Neural cell (in vitro differentiated cells): Measurements from ENCODE around the gene RAB11FIP5. TPM values are rescaled to one million over a fixed set of nuclear protein-coding genes. Genes with fewer than 3 reads are reported as not detected.

Experiments
- H2AFZ ChIP-seq: fragments of 200-600, 300-800 bp; sonication (generic), shearing (Covaris generic); 2 replicates; pipeline ENCODE4 v1.6.0; 2014; ENCODE audit warnings: low read depth, mild to moderate bottlenecking, antibody characterized with exemption, low read length, moderate library complexity
- H3F3A ChIP-seq: fragments of 200-600 bp; shearing (Covaris generic); 2 replicates; pipeline ENCODE4 v1.6.1; 2016; ENCODE audit warnings: mild to moderate bottlenecking, moderate library complexity, mixed read lengths, antibody characterized with exemption, low read length; ENCODE audit not compliant: insufficient read depth, poor library complexity, severe bottlenecking
- H3K27ac ChIP-seq: fragments of 200-600, 300-800 bp; sonication (generic), shearing (Covaris generic); 2 replicates; pipeline ENCODE4 v1.5.1; 2014; ENCODE audit warnings: mild to moderate bottlenecking, low read length, moderate library complexity
- H3K27me3 ChIP-seq: fragments of 300-800, 200-600 bp; sonication (generic), shearing (Covaris generic); 2 replicates; pipeline ENCODE4 v1.6.0; 2014; ENCODE audit warnings: mild to moderate bottlenecking, low read depth, low read length, moderate library complexity; ENCODE audit not compliant: insufficient read depth
- H3K36me3 ChIP-seq: fragments of 300-800, 200-600 bp; sonication (generic), shearing (Covaris generic); 2 replicates; pipeline ENCODE4 v1.5.1; 2014; ENCODE audit warnings: mild to moderate bottlenecking, antibody characterized with exemption, low read length, moderate library complexity; ENCODE audit not compliant: insufficient read depth
- H3K4me2 ChIP-seq: fragments of 300-800, 200-600 bp; sonication (generic), shearing (Covaris generic); 2 replicates; pipeline ENCODE4 v1.6.0; 2014; ENCODE audit warnings: mild to moderate bottlenecking, low read length
- H3K4me3 ChIP-seq: fragments of 300-800, 200-600 bp; sonication (generic), shearing (Covaris generic); 2 replicates; pipeline ENCODE4 v1.5.1; 2014; ENCODE audit warnings: mild to moderate bottlenecking, low read length, moderate library complexity
- H3K79me2 ChIP-seq: fragments of 200-600 bp; shearing (Covaris generic); replicated peaks from 2 replicates; pipeline ENCODE4 v1.6.0; 2014; ENCODE audit warnings: mild to moderate bottlenecking, low read length, moderate library complexity; ENCODE audit not compliant: insufficient read depth
- H3K9ac ChIP-seq: fragments of 300-800, 200-600 bp; sonication (generic), shearing (Covaris generic); 2 replicates; pipeline ENCODE4 v1.6.1; 2016; ENCODE audit warnings: mild to moderate bottlenecking, low read length, mixed read lengths
- H3K9me2 ChIP-seq: fragments of 200-600 bp; shearing (Covaris generic); 2 replicates; pipeline ENCODE4 v1.6.1; 2016; ENCODE audit warnings: mild to moderate bottlenecking, low read length, mixed read lengths; ENCODE audit not compliant: insufficient read depth
- H3K9me3 ChIP-seq: fragments of 200-600, 300-800 bp; sonication (generic), shearing (Covaris generic); 2 replicates; pipeline ENCODE4 v1.6.1; 2016; ENCODE audit warnings: mild to moderate bottlenecking, mixed run types, low read length, moderate library complexity, mixed read lengths
- H4K20me1 ChIP-seq: fragments of 200-600 bp; shearing (Covaris generic); 2 replicates; pipeline ENCODE4 v1.6.1; 2016; ENCODE audit warnings: mild to moderate bottlenecking, mixed run types; ENCODE audit not compliant: insufficient read depth
- CTCF ChIP-seq: fragments of 450-650 bp; IDR thresholded peaks from 2 replicates; pipeline ENCODE4 v1.5.1; 2014; ENCODE audit warnings: antibody characterized with exemption, mild to moderate bottlenecking, moderate library complexity; ENCODE audit not compliant: poor library complexity, severe bottlenecking
- EP300 ChIP-seq: fragments of 450-650 bp; conservative IDR thresholded peaks from 2 replicates; pipeline ENCODE4 v1.6.1; 2014; ENCODE audit warnings: antibody characterized with exemption, mild to moderate bottlenecking, moderate library complexity; ENCODE audit not compliant: poor library complexity, severe bottlenecking
- EZH2 ChIP-seq: fragments of 200-600, 300-800 bp; shearing (Covaris generic), sonication (generic); IDR thresholded peaks from 2 replicates; pipeline ENCODE4 v1.6.1; 2014; ENCODE audit warnings: antibody characterized with exemption, low read length, borderline replicate concordance, mild to moderate bottlenecking; ENCODE audit not compliant: insufficient read depth, poor library complexity, severe bottlenecking
- MXI1 ChIP-seq: fragments of 450-650 bp; conservative IDR thresholded peaks from 2 replicates; pipeline ENCODE4 v1.6.1; 2014; ENCODE audit warnings: antibody characterized with exemption, mild to moderate bottlenecking; ENCODE audit not compliant: poor library complexity, severe bottlenecking
- POLR2AphosphoS5 ChIP-seq: IDR thresholded peaks from 2 replicates; pipeline ENCODE4 v1.6.1; 2012
- RAD21 ChIP-seq: fragments of 450-650 bp; conservative IDR thresholded peaks from 2 replicates; pipeline ENCODE4 v1.6.1; 2014; ENCODE audit warnings: antibody characterized with exemption, mild to moderate bottlenecking, moderate library complexity
- REST ChIP-seq: IDR thresholded peaks from 2 replicates; pipeline ENCODE4 v1.6.1; 2012; ENCODE audit warnings: borderline replicate concordance
- SMC3 ChIP-seq: fragments of 450-650 bp; conservative IDR thresholded peaks from 2 replicates; pipeline ENCODE4 v1.6.1; 2014; ENCODE audit warnings: antibody characterized with exemption, mild to moderate bottlenecking, moderate library complexity; ENCODE audit not compliant: poor library complexity
- TAF1 ChIP-seq: IDR thresholded peaks from 2 replicates; pipeline ENCODE4 v1.6.1; 2012; ENCODE audit warnings: low read depth
- polyA plus RNA-seq: library from polyadenylated mRNA; depleted of rRNA; stranded (reverse); fragments of >200 nt; gene quantifications from 2 replicates; pipeline ENCODE4 v1.2.3, GENCODE V29; 2014

RAB11FIP5 gene
- polyA plus RNA-seq, 1 donor from 2014 or later = 2.6 TPM

- Histone ChIP-seq H3K9me2 (no peaks in the 10 kb centered on the region), H3K27me3 (no peaks in the 10 kb centered on the region), H3K79me2 (no peaks in the 10 kb centered on the region), H3K4me2 (no peak overlapping the region), H4K20me1 (no peaks in the 10 kb centered on the region), H3K9me3 (no peaks in the 10 kb centered on the region), H2AFZ (no peak overlapping the region), H3K9ac (no peak overlapping the region), H3K4me3 (no peak overlapping the region), H3K27ac (no peak overlapping the region), H3K36me3 (no peaks in the 10 kb centered on the region), H3F3A (no peaks in the 10 kb centered on the region)
- TF ChIP-seq EP300 (no peak), RAD21 (no peak), SMC3 (no peak), EZH2 (no peak), REST (no peak), TAF1 (no peak), CTCF (no peak), POLR2AphosphoS5 (no peak), MXI1 (no peak)
Measured at GRCh38 chr2:73080321-73081131, 32.2 kb downstream of the RAB11FIP5 start.

GRCh38 chr2:73079636-73080035 lies 33.1 kb downstream of the RAB11FIP5 start:
- no peaks in the 10 kb centered on the region for H3F3A ChIP-seq
- no peaks in the 10 kb centered on the region for H4K20me1 ChIP-seq
- no peak overlapping the region for H3K4me3 ChIP-seq
- no peaks in the 10 kb centered on the region for H3K27me3 ChIP-seq
- H3K36me3 ChIP-seq = no peaks in the 10 kb centered on the region
- TF ChIP-seq EZH2 (no peak), EP300 (no peak), REST (no peak), CTCF (no peak), POLR2AphosphoS5 (no peak), MXI1 (no peak), TAF1 (no peak)
- no peak overlapping the region for H3K9ac ChIP-seq
- H3K27ac ChIP-seq = no peak overlapping the region
- no peak overlapping the region for H3K4me2 ChIP-seq
- no peaks in the 10 kb centered on the region for H3K9me2 ChIP-seq
- H2AFZ ChIP-seq = no peak overlapping the region
- H3K79me2 ChIP-seq = no peaks in the 10 kb centered on the region
- no peaks in the 10 kb centered on the region for H3K9me3 ChIP-seq
